Vagina (tissue), 2 donors: Measurements from ENCODE around the gene POC5. TPM values are rescaled to one million over a fixed set of nuclear protein-coding genes. Genes with fewer than 3 reads are reported as not detected.

ENCODE experiments used
- DNase-seq, 2 donors: peaks; one replicate each; pipeline ENCODE4 v3.0.0-alpha.2; 2017; ENCODE audit errors: extremely low spot score in 2 of 2
- H3K27ac ChIP-seq: fragments of 200-600 bp; sonication (generic); one replicate; pipeline ENCODE4 v1.5.1; 2019
- H3K27me3 ChIP-seq: fragments of 200-600 bp; sonication (generic); one replicate; pipeline ENCODE4 v1.5.1; 2019
- H3K36me3 ChIP-seq, 2 donors: fragments of 200-600 bp; sonication (generic); one replicate each; pipeline ENCODE4 v1.5.1; 2017 to 2019
- H3K4me1 ChIP-seq: fragments of 200-600 bp; sonication (generic); one replicate; pipeline ENCODE4 v1.5.1; 2019
- H3K4me3 ChIP-seq, 2 donors: fragments of 200-600 bp; sonication (generic); 1 replicate in 1 of 2; 2 replicates in 1 of 2; pipeline ENCODE4 v1.5.1; 2016 to 2019
- H3K9me3 ChIP-seq: fragments of 200-600 bp; sonication (generic); one replicate; pipeline ENCODE4 v1.5.1; 2019
- POLR2A ChIP-seq, 2 donors: fragments of 450-650 bp; IDR thresholded peaks; one replicate each; pipeline ENCODE4 v1.6.1; 2017; ENCODE audit warnings: antibody characterized with exemption in 2 of 2, mild to moderate bottlenecking in 2 of 2, moderate library complexity in 2 of 2
- POLR2AphosphoS5 ChIP-seq, 2 donors: sonication (generic); formaldehyde crosslinking; IDR thresholded peaks; one replicate each; pipeline ENCODE4 v1.9.0; 2017; ENCODE audit warnings: antibody characterized with exemption in 2 of 2, mild to moderate bottlenecking in 2 of 2, low read depth in 1 of 2; ENCODE audit not compliant: insufficient read depth in 1 of 2
- intact Hi-C: fragments of 100-400 bp; cut with DNase I; formaldehyde crosslinking; loops from one replicate; pipeline ENCODE4 v1.15.1; 2023
- total RNA-seq: library from RNA; depleted of rRNA; stranded (reverse); fragments of >200 nt; gene quantifications from one replicate; pipeline ENCODE4 v1.2.3, GENCODE V29; 2016
- TF ChIP-seq, protein P1 (sequence below), 3 experiments: fragments of 450-650 bp in 2 of 3; fragments of 200-600 bp in 1 of 3; sonication (generic) in 1 of 3; IDR thresholded peaks; one replicate each; pipeline ENCODE4 v1.5.1; 2017 to 2019; ENCODE audit warnings: antibody characterized with exemption in 3 of 3, mild to moderate bottlenecking in 2 of 3, moderate library complexity in 2 of 3

POC5 gene
- total RNA-seq, 1 donor from 2014 or later: 12.3 TPM

DNA sequence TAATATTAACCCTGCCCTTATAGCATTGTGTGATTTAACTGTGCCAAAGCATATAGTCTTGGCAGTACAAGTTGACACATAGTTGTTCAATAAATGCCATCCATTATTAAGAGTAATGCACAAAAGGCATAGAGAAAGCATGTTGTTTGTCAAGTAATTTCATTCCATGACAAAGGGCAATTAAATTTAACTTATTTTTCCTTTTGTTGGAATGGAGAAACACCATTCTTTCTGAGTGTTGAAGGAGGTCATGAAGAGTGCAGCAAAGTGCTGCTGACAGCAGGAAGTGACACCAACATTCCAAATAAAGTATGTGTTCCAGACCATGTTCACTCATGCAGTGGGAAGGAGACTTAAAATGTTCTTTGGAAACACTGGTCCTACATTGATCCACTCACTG is 76.8 kb downstream of the POC5 start:
- H3K27me3 ChIP-seq: no peaks in the 10 kb centered on the region
- H3K9me3 ChIP-seq: no peaks in the 10 kb centered on the region
- H3K4me1 ChIP-seq: no peaks in the 10 kb centered on the region
- intact Hi-C loops: no loop called here
- H3K4me3 ChIP-seq: no peak overlapping the region
- TF ChIP-seq POLR2AphosphoS5 (IDR thresholded peaks at IDR 0.05; ENCODE audit: insufficient read depth in 1 of 2, low read depth in 1 of 2): no peak
- TF ChIP-seq POLR2A (IDR thresholded peaks at IDR 0.05): no peak
- TF ChIP-seq, protein P1, sequence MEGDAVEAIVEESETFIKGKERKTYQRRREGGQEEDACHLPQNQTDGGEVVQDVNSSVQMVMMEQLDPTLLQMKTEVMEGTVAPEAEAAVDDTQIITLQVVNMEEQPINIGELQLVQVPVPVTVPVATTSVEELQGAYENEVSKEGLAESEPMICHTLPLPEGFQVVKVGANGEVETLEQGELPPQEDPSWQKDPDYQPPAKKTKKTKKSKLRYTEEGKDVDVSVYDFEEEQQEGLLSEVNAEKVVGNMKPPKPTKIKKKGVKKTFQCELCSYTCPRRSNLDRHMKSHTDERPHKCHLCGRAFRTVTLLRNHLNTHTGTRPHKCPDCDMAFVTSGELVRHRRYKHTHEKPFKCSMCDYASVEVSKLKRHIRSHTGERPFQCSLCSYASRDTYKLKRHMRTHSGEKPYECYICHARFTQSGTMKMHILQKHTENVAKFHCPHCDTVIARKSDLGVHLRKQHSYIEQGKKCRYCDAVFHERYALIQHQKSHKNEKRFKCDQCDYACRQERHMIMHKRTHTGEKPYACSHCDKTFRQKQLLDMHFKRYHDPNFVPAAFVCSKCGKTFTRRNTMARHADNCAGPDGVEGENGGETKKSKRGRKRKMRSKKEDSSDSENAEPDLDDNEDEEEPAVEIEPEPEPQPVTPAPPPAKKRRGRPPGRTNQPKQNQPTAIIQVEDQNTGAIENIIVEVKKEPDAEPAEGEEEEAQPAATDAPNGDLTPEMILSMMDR (IDR thresholded peaks at IDR 0.05): no peak
- DNase-seq: no peak
- no peak overlapping the region for H3K27ac ChIP-seq
- no peaks in the 10 kb centered on the region for H3K36me3 ChIP-seq

DNA sequence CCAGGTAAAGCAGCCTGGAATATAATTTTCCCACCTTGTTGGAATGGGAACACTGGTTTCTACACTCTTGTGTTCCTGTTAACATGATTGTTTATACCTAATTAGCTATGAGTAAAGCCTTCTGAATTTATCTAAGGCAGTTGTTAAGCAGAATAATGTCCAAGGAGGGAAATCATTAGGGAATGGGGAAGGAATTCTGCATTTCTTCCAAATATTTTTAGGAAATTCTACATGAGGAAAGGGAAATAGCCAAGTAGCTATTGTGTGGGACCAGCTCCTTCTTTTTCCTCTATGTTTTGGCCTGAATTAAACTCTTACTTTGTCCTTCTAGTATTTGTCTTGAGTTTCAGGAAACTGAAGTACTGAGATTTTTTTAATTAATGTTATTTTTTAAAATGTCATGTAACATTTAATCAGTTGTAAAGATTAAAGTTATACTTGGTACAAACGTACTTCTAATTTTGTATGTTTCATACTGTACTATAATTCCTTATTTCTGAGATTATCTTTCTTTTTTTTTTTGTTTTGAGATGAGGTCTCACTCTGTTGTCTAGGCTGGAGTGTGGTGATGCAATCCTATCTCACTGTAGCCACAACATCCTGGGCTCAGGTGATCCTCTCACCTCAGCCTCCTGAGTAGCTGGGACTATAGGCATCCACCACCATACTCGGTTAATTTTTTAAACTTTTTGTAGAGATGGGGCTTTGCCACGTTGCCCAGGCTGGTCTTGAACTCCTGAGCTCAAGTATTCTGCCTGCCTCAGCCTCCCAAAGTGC is 77.5 kb downstream of the POC5 start:
- intact Hi-C loops: no loop called here
- Histone ChIP-seq H3K36me3 (no peaks in the 10 kb centered on the region), H3K27ac (no peak overlapping the region), H3K4me1 (no peaks in the 10 kb centered on the region), H3K9me3 (no peaks in the 10 kb centered on the region), H3K4me3 (no peak overlapping the region), H3K27me3 (no peaks in the 10 kb centered on the region)
- TF ChIP-seq, protein P1 (IDR thresholded peaks at IDR 0.05): no peak
- TF ChIP-seq POLR2A (IDR thresholded peaks at IDR 0.05) (no peak), POLR2AphosphoS5 (IDR thresholded peaks at IDR 0.05; ENCODE audit: insufficient read depth in 1 of 2, low read depth in 1 of 2) (no peak)
- DNase-seq: no peak

DNA sequence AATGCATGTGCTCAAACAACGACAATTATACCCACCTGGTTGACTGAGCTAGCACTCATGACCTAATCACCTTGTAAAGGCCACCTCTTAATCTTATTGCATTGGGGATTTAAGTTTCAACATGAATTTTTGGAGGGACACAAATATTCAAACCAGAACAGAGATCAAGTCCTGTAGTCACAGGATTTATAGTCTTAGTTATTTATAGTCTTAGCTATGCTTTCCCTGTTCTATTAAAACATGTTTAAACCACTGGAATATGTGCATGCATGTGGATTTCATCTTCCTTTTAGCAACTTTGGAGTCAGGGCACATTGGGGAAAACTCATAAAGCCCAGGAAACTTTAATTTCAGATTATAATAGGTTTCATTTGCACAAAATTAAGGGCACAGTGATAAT is 79.3 kb downstream of the POC5 start:
- Histone ChIP-seq H3K4me1 (no peaks in the 10 kb centered on the region), H3K36me3 (no peaks in the 10 kb centered on the region), H3K4me3 (no peak overlapping the region), H3K27me3 (no peaks in the 10 kb centered on the region), H3K9me3 (no peaks in the 10 kb centered on the region), H3K27ac (no peak overlapping the region)
- DNase-seq: no peak
- intact Hi-C loops: no loop called here
- TF ChIP-seq POLR2AphosphoS5 (IDR thresholded peaks at IDR 0.05; ENCODE audit: insufficient read depth in 1 of 2, low read depth in 1 of 2) (no peak), POLR2A (IDR thresholded peaks at IDR 0.05) (no peak)
- TF ChIP-seq, protein P1 (IDR thresholded peaks at IDR 0.05): no peak

DNA sequence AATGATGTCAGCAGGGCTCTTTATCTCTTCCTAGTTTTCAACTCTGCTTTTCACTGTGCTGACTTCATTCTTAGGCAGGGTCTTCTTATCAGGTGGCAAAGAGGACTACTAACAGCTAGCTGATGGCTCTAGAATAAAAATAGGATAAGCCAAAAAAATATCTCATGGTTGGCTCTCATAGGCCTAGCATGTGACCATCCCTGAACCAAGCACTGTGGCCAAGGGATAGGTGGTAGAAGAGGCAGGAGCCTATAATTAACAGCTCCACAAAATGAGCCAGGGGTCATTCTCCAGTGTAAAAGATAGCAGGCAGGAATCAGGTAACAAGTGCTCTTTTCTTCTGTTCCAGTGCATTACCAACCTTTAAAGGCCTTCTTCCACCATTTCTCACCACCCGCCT is 84.9 kb downstream of the POC5 start:
- H3K4me1 ChIP-seq: no peaks in the 10 kb centered on the region
- intact Hi-C loops: no loop called here
- H3K27ac ChIP-seq: no peak overlapping the region
- TF ChIP-seq POLR2A (IDR thresholded peaks at IDR 0.05) (no peak), POLR2AphosphoS5 (IDR thresholded peaks at IDR 0.05; ENCODE audit: insufficient read depth in 1 of 2, low read depth in 1 of 2) (no peak)
- TF ChIP-seq, protein P1 (IDR thresholded peaks at IDR 0.05): no peak
- no peak for DNase-seq
- H3K9me3 ChIP-seq: no peaks in the 10 kb centered on the region
- H3K4me3 ChIP-seq: no peak overlapping the region
- no peaks in the 10 kb centered on the region for H3K27me3 ChIP-seq
- H3K36me3 ChIP-seq: no peaks in the 10 kb centered on the region

DNA sequence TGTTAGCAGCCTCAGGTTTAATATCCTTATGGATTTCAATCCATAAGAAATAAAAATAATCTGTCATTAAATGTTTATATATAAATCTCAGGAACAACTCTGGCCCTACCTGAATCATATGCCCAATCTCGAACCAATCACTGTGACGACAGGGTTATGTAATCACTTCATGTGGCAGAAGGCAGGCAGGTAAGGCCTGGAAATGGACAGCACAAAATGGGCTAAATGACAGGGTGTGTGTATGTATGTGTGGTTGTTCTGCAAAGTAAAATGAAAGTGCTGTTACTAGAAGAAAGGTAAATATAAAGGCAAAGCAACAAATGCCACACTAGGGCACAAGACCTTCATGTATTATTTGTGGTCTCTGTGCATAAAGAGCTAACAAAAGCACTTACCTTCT is 86.4 kb downstream of the POC5 start:
- no peak overlapping the region for H3K27ac ChIP-seq
- H3K27me3 ChIP-seq: no peaks in the 10 kb centered on the region
- no peak for TF ChIP-seq POLR2A (IDR thresholded peaks at IDR 0.05)
- TF ChIP-seq, protein P1 (IDR thresholded peaks at IDR 0.05): no peak
- TF ChIP-seq POLR2AphosphoS5 (IDR thresholded peaks at IDR 0.05; ENCODE audit: insufficient read depth in 1 of 2, low read depth in 1 of 2): no peak
- intact Hi-C loops: no loop called here
- no peaks in the 10 kb centered on the region for H3K4me1 ChIP-seq
- no peaks in the 10 kb centered on the region for H3K9me3 ChIP-seq
- H3K36me3 ChIP-seq: no peaks in the 10 kb centered on the region
- DNase-seq: no peak
- H3K4me3 ChIP-seq: no peak overlapping the region
